Hepatocyte (in vitro differentiated cells): ENCODE data around the gene IGBP1. TPM values are rescaled to one million over a fixed set of nuclear protein-coding genes. Genes with fewer than 3 reads are reported as not detected.
"Not testable (repeated sequence)": the region's sequence is repeated elsewhere in the genome, so short reads cannot be mapped to it uniquely, and the experiment has no call there.

ENCODE experiments used
- DNase-seq: peaks from one replicate; pipeline ENCODE4 v3.0.0-alpha.2; 2016; ENCODE audit warnings: low spot score
- H2AFZ ChIP-seq: fragments of 200-600 bp; sonication (generic); 2 replicates; pipeline ENCODE4 v1.6.0; 2016; ENCODE audit warnings: antibody characterized with exemption, mild to moderate bottlenecking
- H3K27ac ChIP-seq: fragments of 200-600 bp; sonication (generic); 2 replicates; pipeline ENCODE4 v1.5.1; 2016; ENCODE audit warnings: mild to moderate bottlenecking
- H3K27me3 ChIP-seq: fragments of 200-600 bp; sonication (generic); 2 replicates; pipeline ENCODE4 v1.6.1; 2016
- H3K36me3 ChIP-seq: fragments of 200-600 bp; sonication (generic); replicated peaks from 2 replicates; pipeline ENCODE4 v1.5.1; 2016; ENCODE audit warnings: low read depth; ENCODE audit not compliant: insufficient read depth
- H3K4me1 ChIP-seq: fragments of 200-600 bp; sonication (generic); 2 replicates; pipeline ENCODE4 v1.5.1; 2016; ENCODE audit warnings: mild to moderate bottlenecking, moderate library complexity; ENCODE audit not compliant: insufficient read depth
- H3K4me2 ChIP-seq: fragments of 200-600 bp; sonication (generic); 2 replicates; pipeline ENCODE4 v1.6.0; 2016
- H3K4me3 ChIP-seq: fragments of 200-600 bp; sonication (generic); 2 replicates; pipeline ENCODE4 v1.5.1; 2016; ENCODE audit warnings: mild to moderate bottlenecking
- H3K79me2 ChIP-seq: fragments of 200-600 bp; sonication (generic); 2 replicates; pipeline ENCODE4 v1.6.0; 2017; ENCODE audit warnings: mild to moderate bottlenecking
- H3K9me2 ChIP-seq: fragments of 200-600 bp; sonication (generic); replicated peaks from 2 replicates; pipeline ENCODE4 v1.6.0; 2017; ENCODE audit warnings: mild to moderate bottlenecking; ENCODE audit not compliant: insufficient read depth
- H3K9me3 ChIP-seq: fragments of 200-600 bp; sonication (generic); 2 replicates; pipeline ENCODE4 v1.5.1; 2016; ENCODE audit warnings: low read depth, mild to moderate bottlenecking
- H4K20me1 ChIP-seq: fragments of 200-600 bp; sonication (generic); 2 replicates; pipeline ENCODE4 v1.6.0; 2016; ENCODE audit warnings: mild to moderate bottlenecking; ENCODE audit not compliant: insufficient read depth, poor library complexity, severe bottlenecking
- CTCF ChIP-seq: fragments of 200-600 bp; sonication (generic); IDR thresholded peaks from 2 replicates; pipeline ENCODE4 v1.5.1; 2016; ENCODE audit warnings: antibody characterized with exemption, mild to moderate bottlenecking; ENCODE audit not compliant: poor library complexity
- EZH2 ChIP-seq: fragments of 200-600 bp; sonication (generic); IDR thresholded peaks from 2 replicates; pipeline ENCODE4 v1.6.1; 2016; ENCODE audit warnings: antibody characterized with exemption, mild to moderate bottlenecking, borderline replicate concordance
- EZH2phosphoT487 ChIP-seq: fragments of 200-600 bp; sonication (generic); IDR thresholded peaks from one replicate; pipeline ENCODE4 v1.6.1; 2018; ENCODE audit warnings: antibody characterized with exemption, mild to moderate bottlenecking, low read depth, moderate library complexity; ENCODE audit not compliant: unreplicated experiment, severe bottlenecking
- WGBS: methylation state at CpG from one replicate; pipeline ENCODE4 v1.1.6; 2016; ENCODE audit warnings: low lambda C conversion rate; ENCODE audit errors: missing lambda C conversion rate; 5-methylcytosine and 5-hydroxymethylcytosine counted together
- polyA plus RNA-seq: library from polyadenylated mRNA; unstranded; fragments of >200 nt; fragmentation: Nextera tagmentation; extraction: Ambion mirVana; gene quantifications from 2 replicates; pipeline ENCODE4 v1.2.1, GENCODE V29; 2016
- total RNA-seq: library from RNA; depleted of rRNA; stranded (reverse); fragments of >200 nt; gene quantifications from 2 replicates; pipeline ENCODE4 v1.2.3, GENCODE V29; 2014

Gene IGBP1
- total and polyA plus RNA-seq, 2 experiments from 2014 or later = 26.8 to 61.6 TPM

GRCh38 chrX:70196961-70197720 lies 63.9 kb downstream of the IGBP1 start:
- Histone ChIP-seq H3K79me2 (no peaks in the 10 kb centered on the region), H3K9me3 (no peaks in the 10 kb centered on the region), H3K27ac (no peak overlapping the region), H3K36me3 (no peaks in the 10 kb centered on the region), H3K4me2 (no peak overlapping the region), H4K20me1 (no peaks in the 10 kb centered on the region), H3K4me1 (no peaks in the 10 kb centered on the region), H3K27me3 (no peaks in the 10 kb centered on the region), H3K4me3 (no peak overlapping the region), H2AFZ (no peak overlapping the region), H3K9me2 (no peaks in the 10 kb centered on the region)
- WGBS = 29% methylated on average over 12 of the region's 12 CpGs
- no peak for TF ChIP-seq EZH2
- peak; percentile 54 for TF ChIP-seq CTCF
- DNase-seq = peak; percentile 75

- WGBS = 78% methylated on average over 5 of the region's 5 CpGs
- H3K4me2 ChIP-seq = no peak overlapping the region
- no peak overlapping the region for H3K27ac ChIP-seq
- H3K9me2 ChIP-seq = no peaks in the 10 kb centered on the region
- H4K20me1 ChIP-seq = no peaks in the 10 kb centered on the region
- TF ChIP-seq CTCF (no peak), EZH2phosphoT487 (no peak), EZH2 (no peak)
- no peak overlapping the region for H3K4me3 ChIP-seq
- no peaks in the 10 kb centered on the region for H3K36me3 ChIP-seq
- no peak for DNase-seq
- no peaks in the 10 kb centered on the region for H3K79me2 ChIP-seq
- no peaks in the 10 kb centered on the region for H3K27me3 ChIP-seq
- no peak overlapping the region for H2AFZ ChIP-seq
- H3K4me1 ChIP-seq = no peaks in the 10 kb centered on the region
- H3K9me3 ChIP-seq = no peaks in the 10 kb centered on the region
Observed at GRCh38 chrX:70201732-70202131, 68.5 kb downstream of the IGBP1 start.

- Histone ChIP-seq H3K79me2 (no peaks in the 10 kb centered on the region), H3K27me3 (no peaks in the 10 kb centered on the region), H2AFZ (no peak overlapping the region), H4K20me1 (no peaks in the 10 kb centered on the region), H3K27ac (no peak overlapping the region), H3K4me1 (no peaks in the 10 kb centered on the region), H3K36me3 (no peaks in the 10 kb centered on the region), H3K9me2 (no peaks in the 10 kb centered on the region), H3K9me3 (no peaks in the 10 kb centered on the region), H3K4me2 (no peak overlapping the region), H3K4me3 (no peak overlapping the region)
- no peak for DNase-seq
- TF ChIP-seq EZH2 = no peak
Observed at GRCh38 chrX:70208479-70208878, 75.2 kb downstream of the IGBP1 start.

GRCh38 chrX:70209570-70209969 lies 76.3 kb downstream of the IGBP1 start:
- H4K20me1 ChIP-seq, H3K4me2 ChIP-seq, H3K4me1 ChIP-seq, H3K9me3 ChIP-seq, H3K27ac ChIP-seq, H3K4me3 ChIP-seq, H2AFZ ChIP-seq, H3K79me2 ChIP-seq, H3K27me3 ChIP-seq, H3K36me3 ChIP-seq, DNase-seq, H3K9me2 ChIP-seq: not testable (repeated sequence)
- WGBS = 48% methylated on average over 6 of the region's 6 CpGs

Other genes with a start within 250 kb of the IGBP1 start
- not detected in 2 replicates for gene AWAT2, start 83.5 kb upstream of the IGBP1 start, total RNA-seq
- not detected in 2 replicates for gene AWAT2, start 83.5 kb upstream of the IGBP1 start, polyA plus RNA-seq
- not detected in 2 replicates for gene OTUD6A, start 71.0 kb upstream of the IGBP1 start, total RNA-seq
- not detected in 2 replicates for gene OTUD6A, start 71.0 kb upstream of the IGBP1 start, polyA plus RNA-seq
- not detected in 2 replicates for gene DGAT2L6, start 44.0 kb downstream of the IGBP1 start, total RNA-seq
- 0.16 TPM in 1 of 2 replicates, not detected in the other for gene DGAT2L6, start 44.0 kb downstream of the IGBP1 start, polyA plus RNA-seq
- not detected in 2 replicates for gene AWAT1, start 101.2 kb downstream of the IGBP1 start, total RNA-seq
- gene AWAT1, start 101.2 kb downstream of the IGBP1 start, polyA plus RNA-seq = not detected in 2 replicates
- gene P2RY4, start 126.8 kb downstream of the IGBP1 start, total RNA-seq = 0.87 and 3.3 TPM in 2 replicates
- 2.0 TPM in 2 replicates for gene P2RY4, start 126.8 kb downstream of the IGBP1 start, polyA plus RNA-seq
- gene ARR3, start 134.9 kb downstream of the IGBP1 start, total RNA-seq = not detected in 2 replicates
- not detected in 2 replicates for gene ARR3, start 134.9 kb downstream of the IGBP1 start, polyA plus RNA-seq
- not detected in 2 replicates for gene RAB41, start 148.7 kb downstream of the IGBP1 start, total RNA-seq
- not detected in 2 replicates for gene RAB41, start 148.7 kb downstream of the IGBP1 start, polyA plus RNA-seq
- gene PDZD11, start 156.5 kb downstream of the IGBP1 start, total RNA-seq = 37.6 and 38.8 TPM in 2 replicates
- gene PDZD11, start 156.5 kb downstream of the IGBP1 start, polyA plus RNA-seq = 52.5 and 57.6 TPM in 2 replicates
- 4.8 and 6.4 TPM in 2 replicates for gene KIF4A, start 156.7 kb downstream of the IGBP1 start, total RNA-seq
- 4.0 and 4.2 TPM in 2 replicates for gene KIF4A, start 156.7 kb downstream of the IGBP1 start, polyA plus RNA-seq